Measurements from ENCODE around the gene TSKU. TPM values are rescaled to one million over a fixed set of nuclear protein-coding genes. Genes with fewer than 3 reads are reported as not detected.

The TSKU gene
- total RNA-seq, 1 experiment from 2014 or later: 20.1 TPM

GRCh38 chr11:76802151-76802550, 19.0 kb downstream of the TSKU start:
- intact Hi-C loops (cut with micrococcal nuclease): no loop called here
- Mint-ChIP-seq H3K36me3 (ENCODE audit: insufficient read depth, unreplicated experiment) (peaks cover 26% of the 10 kb centered on the region), H3K9me3 (ENCODE audit: unreplicated experiment) (no peaks in the 10 kb centered on the region), H3K27ac (ENCODE audit: low read depth, unreplicated experiment) (no peak overlapping the region), H3K4me3 (ENCODE audit: unreplicated experiment) (no peak overlapping the region), H3K4me1 (ENCODE audit: insufficient read depth, unreplicated experiment) (peaks cover 37% of the 10 kb centered on the region), H3K27me3 (ENCODE audit: insufficient read depth, unreplicated experiment) (no peaks in the 10 kb centered on the region)
- no TSS peak for BruUV-seq (replicated peaks)
- POLR2A ChIA-PET: interaction anchor here (0.9 to 1.2 kb wide), 2 partner anchors 10 to 65 kb away, joined by 3 to 4 read pairs; no protein-coding TSS in a partner anchor
- TF ChIP-seq, protein P1, sequence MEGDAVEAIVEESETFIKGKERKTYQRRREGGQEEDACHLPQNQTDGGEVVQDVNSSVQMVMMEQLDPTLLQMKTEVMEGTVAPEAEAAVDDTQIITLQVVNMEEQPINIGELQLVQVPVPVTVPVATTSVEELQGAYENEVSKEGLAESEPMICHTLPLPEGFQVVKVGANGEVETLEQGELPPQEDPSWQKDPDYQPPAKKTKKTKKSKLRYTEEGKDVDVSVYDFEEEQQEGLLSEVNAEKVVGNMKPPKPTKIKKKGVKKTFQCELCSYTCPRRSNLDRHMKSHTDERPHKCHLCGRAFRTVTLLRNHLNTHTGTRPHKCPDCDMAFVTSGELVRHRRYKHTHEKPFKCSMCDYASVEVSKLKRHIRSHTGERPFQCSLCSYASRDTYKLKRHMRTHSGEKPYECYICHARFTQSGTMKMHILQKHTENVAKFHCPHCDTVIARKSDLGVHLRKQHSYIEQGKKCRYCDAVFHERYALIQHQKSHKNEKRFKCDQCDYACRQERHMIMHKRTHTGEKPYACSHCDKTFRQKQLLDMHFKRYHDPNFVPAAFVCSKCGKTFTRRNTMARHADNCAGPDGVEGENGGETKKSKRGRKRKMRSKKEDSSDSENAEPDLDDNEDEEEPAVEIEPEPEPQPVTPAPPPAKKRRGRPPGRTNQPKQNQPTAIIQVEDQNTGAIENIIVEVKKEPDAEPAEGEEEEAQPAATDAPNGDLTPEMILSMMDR (IDR thresholded peaks at IDR 0.05; ENCODE audit: unreplicated experiment): no peak
- DNase-seq (ENCODE audit: unreplicated experiment): no peak
- CTCF ChIA-PET: interaction anchor here (0.6 to 9.7 kb wide), 10 partner anchors 10 to 271 kb away, joined by 3 to 161 read pairs (median 4); no protein-coding TSS in a partner anchor

GRCh38 chr11:76802621-76803020, 19.5 kb downstream of the TSKU start:
- TF ChIP-seq, protein P1 (IDR thresholded peaks at IDR 0.05; ENCODE audit: unreplicated experiment): no peak
- no peaks in the 10 kb centered on the region for H3K27me3 Mint-ChIP-seq (ENCODE audit: insufficient read depth, unreplicated experiment)
- POLR2A ChIA-PET: interaction anchor here (1.7 kb wide), 1 partner anchor 21 kb away, joined by 5 read pairs; no protein-coding TSS in a partner anchor
- intact Hi-C loops (cut with micrococcal nuclease): no loop called here
- H3K4me1 Mint-ChIP-seq (ENCODE audit: insufficient read depth, unreplicated experiment): peaks cover 41% of the 10 kb centered on the region
- no peak for DNase-seq (ENCODE audit: unreplicated experiment)
- peaks cover 22% of the 10 kb centered on the region for H3K36me3 Mint-ChIP-seq (ENCODE audit: insufficient read depth, unreplicated experiment)
- peak overlapping the region; percentile 31 for H3K27ac Mint-ChIP-seq (ENCODE audit: low read depth, unreplicated experiment)
- CTCF ChIA-PET: interaction anchor here (0.6 to 9.7 kb wide), 8 partner anchors 17 to 270 kb away, joined by 3 to 161 read pairs (median 4); no protein-coding TSS in a partner anchor
- BruUV-seq (replicated peaks): no TSS peak
- no peak overlapping the region for H3K4me3 Mint-ChIP-seq (ENCODE audit: unreplicated experiment)
- no peaks in the 10 kb centered on the region for H3K9me3 Mint-ChIP-seq (ENCODE audit: unreplicated experiment)

DNA sequence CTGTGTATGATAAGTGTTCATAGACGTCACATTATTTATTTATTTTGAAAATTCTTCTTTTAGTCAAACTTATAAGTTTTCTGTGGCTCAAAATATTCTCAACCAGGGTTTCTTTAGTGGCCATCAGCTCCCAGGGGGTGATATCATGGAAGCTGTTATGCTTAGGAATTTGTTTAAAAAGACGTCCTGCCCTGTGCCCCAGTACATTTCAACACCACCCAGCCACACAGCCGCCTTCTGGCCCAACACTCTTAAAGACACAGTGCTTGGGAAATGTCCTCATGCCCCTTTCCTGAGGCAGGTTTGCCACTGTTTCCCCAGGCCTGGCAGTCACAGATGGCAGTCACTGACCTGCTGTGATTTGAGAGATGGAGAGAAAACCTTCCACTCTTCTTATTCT, 19.9 kb downstream of the TSKU start:
- TF ChIP-seq, protein P1 (IDR thresholded peaks at IDR 0.05; ENCODE audit: unreplicated experiment): no peak
- no peaks in the 10 kb centered on the region for H3K27me3 Mint-ChIP-seq (ENCODE audit: insufficient read depth, unreplicated experiment)
- intact Hi-C loops (cut with micrococcal nuclease): no loop called here
- H3K27ac Mint-ChIP-seq (ENCODE audit: low read depth, unreplicated experiment): peak overlapping the region; percentile 31
- CTCF ChIA-PET: interaction anchor here (1.0 to 9.7 kb wide), 5 partner anchors 18 to 270 kb away, joined by 3 to 161 read pairs (median 9); no protein-coding TSS in a partner anchor
- H3K36me3 Mint-ChIP-seq (ENCODE audit: insufficient read depth, unreplicated experiment): peaks cover 18% of the 10 kb centered on the region
- H3K9me3 Mint-ChIP-seq (ENCODE audit: unreplicated experiment): no peaks in the 10 kb centered on the region
- POLR2A ChIA-PET: interaction anchor here (0.7 to 1.7 kb wide), 2 partner anchors 21 to 156 kb away, joined by 3 to 5 read pairs; no protein-coding TSS in a partner anchor
- peaks cover 41% of the 10 kb centered on the region for H3K4me1 Mint-ChIP-seq (ENCODE audit: insufficient read depth, unreplicated experiment)
- no peak overlapping the region for H3K4me3 Mint-ChIP-seq (ENCODE audit: unreplicated experiment)
- no TSS peak for BruUV-seq (replicated peaks)
- DNase-seq (ENCODE audit: unreplicated experiment): peak; percentile 51

DNA sequence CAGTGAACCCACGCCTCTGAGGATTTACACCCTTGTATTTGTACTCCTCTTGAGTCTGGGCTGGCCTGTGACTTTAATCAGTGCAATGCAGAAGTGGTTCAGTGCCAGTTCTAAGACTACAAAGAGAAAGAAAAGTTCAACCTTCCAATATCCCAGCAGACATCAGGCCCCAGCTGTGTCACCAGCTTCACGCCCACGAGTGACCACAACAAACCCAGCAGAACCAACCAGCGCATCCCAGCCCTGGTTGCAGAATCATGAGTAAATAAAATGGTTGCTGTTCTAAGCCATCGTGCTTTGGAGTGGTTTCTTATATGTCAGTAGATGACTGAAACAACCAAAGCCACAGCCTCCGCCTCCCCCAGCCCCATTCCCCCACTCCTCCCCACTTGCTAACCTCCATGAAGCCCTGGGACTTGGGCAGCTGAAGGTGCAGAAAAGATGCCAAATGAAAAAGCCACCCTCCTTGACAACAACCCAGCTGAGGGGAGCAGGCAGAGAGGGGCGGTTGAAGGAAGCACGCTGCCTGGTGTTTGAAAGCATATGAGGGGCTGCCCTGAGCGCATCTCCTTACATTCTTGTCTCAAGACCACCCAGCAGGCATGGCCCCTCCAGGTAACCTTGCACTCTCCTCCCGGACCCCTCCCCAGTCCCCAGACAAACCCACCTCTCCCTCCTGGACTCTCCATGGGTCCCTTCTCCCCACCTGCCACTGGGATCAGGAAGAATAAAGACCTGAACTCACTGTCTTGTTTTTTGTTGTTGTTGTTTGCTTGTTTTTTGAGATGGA, 20.9 kb downstream of the TSKU start:
- H3K4me3 Mint-ChIP-seq (ENCODE audit: unreplicated experiment): no peak overlapping the region
- TF ChIP-seq, protein P1 (IDR thresholded peaks at IDR 0.05; ENCODE audit: unreplicated experiment): no peak
- no peaks in the 10 kb centered on the region for H3K9me3 Mint-ChIP-seq (ENCODE audit: unreplicated experiment)
- H3K27me3 Mint-ChIP-seq (ENCODE audit: insufficient read depth, unreplicated experiment): no peaks in the 10 kb centered on the region
- ChIA-PET CTCF (interaction anchor here (0.6 to 9.7 kb wide), 6 partner anchors 11 to 214 kb away, joined by 3 to 161 read pairs (median 4); no protein-coding TSS in a partner anchor), POLR2A (interaction anchor here (0.7 to 1.7 kb wide), 5 partner anchors 10 to 69 kb away, joined by 3 to 8 read pairs (median 4); no protein-coding TSS in a partner anchor)
- no peak overlapping the region for H3K27ac Mint-ChIP-seq (ENCODE audit: low read depth, unreplicated experiment)
- intact Hi-C loops (cut with micrococcal nuclease): no loop called here
- no TSS peak for BruUV-seq (replicated peaks)
- DNase-seq (ENCODE audit: unreplicated experiment): no peak
- H3K4me1 Mint-ChIP-seq (ENCODE audit: insufficient read depth, unreplicated experiment): peaks cover 41% of the 10 kb centered on the region
- peaks cover 8% of the 10 kb centered on the region for H3K36me3 Mint-ChIP-seq (ENCODE audit: insufficient read depth, unreplicated experiment)
